GM04503 (cell line): ENCODE data around the gene INPP5F.

ENCODE experiments used
- DNase-seq: peaks from one replicate; pipeline ENCODE4 v3.0.0-alpha.2; 2012; ENCODE audit warnings: low read depth

INPP5F gene

DNA sequence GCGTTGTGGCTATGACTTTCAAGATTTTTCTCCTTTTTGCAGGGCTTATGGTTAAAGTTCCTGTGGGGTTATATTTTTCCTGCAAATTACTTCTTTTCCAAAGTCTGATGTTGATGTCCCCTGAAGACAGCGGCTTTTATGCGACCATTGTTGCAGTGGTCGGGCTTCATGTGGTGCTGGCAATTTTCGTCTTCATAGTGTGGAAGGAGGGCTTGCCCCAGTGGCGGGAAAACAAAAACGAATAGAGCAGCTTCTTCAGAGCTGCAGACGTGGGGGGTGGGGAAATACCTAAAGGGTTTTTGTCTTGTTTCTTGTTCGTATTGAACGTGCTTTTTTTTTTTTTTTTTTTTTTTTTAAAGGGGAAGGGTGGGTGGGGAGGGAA lies 93.0 kb downstream of the INPP5F start:
- no peak for DNase-seq

DNA sequence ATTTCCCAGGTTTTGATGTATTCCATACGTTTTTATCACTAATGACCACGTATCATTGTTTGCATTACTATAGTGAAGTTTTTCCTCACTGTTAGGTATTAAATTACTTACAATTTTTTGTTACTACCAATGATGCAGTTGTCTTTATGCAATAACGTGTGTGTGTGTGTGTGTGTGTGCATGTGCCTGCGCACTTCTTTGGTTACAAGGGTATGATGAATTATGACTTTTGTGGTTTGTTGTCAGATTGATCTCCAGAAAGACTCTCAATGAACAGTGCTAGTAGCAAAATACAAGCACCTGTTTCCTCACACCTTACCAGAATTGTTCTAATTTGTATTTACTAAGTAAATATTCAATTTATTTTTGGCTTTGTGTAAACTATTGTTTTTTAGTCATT lies 95.3 kb downstream of the INPP5F start:
- no peak for DNase-seq

GRCh38 chr10:119824299-119824698 lies 98.4 kb downstream of the INPP5F start:
- DNase-seq, result no peak

- no peak for DNase-seq
These were observed 100.9 kb downstream of the INPP5F start for GRCh38 chr10:119826771-119827170.

- DNase-seq, result no peak
These were observed 101.6 kb downstream of the INPP5F start for GRCh38 chr10:119827430-119827829.

GRCh38 chr10:119829429-119829828 lies 103.6 kb downstream of the INPP5F start:
- no peak for DNase-seq

- DNase-seq, result no peak
These were observed 105.0 kb downstream of the INPP5F start for GRCh38 chr10:119830851-119831250.

- no peak for DNase-seq
These were observed 105.8 kb downstream of the INPP5F start for GRCh38 chr10:119831656-119832055.

DNA sequence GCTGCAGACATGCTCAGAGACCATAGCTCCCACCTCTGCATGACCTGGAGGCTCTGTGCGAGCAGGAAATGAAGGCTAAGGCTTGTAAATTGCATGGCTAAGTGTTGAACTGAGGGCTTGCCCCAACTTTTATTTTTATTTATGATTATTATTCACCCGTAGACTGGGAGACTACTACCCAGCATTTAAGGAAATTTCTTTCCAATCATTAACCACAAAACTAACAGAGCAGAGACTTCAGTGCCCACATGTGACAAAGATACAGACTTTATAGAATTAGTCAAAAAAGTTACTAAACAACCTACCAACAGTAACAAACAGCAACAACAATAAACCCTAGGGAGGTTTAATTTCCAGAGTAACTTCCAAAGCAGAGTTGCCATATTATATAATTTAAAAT lies 107.1 kb downstream of the INPP5F start:
- no peak for DNase-seq

DNA sequence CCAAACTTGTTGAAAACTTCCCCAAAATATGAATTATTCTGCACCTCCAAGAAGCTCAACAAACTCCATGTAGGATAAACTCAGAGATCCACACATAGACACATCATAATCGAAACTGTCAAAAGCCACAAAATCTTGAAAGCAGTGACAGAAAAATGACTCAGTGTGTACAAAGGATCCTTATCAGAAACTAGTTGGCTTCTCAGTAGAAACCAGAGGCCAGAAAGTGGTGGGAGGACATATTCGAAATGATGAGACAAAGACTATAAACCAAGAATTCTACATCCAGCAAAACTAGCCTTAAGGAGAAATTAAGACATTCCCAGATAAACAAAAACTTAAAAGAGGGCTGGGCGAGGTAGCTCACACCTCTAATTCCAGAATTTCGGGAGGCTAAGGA lies 108.3 kb downstream of the INPP5F start:
- DNase-seq, result no peak

- no peak for DNase-seq
These were observed 119.8 kb downstream of the INPP5F start for GRCh38 chr10:119845656-119846055.

GRCh38 chr10:119849031-119849789 lies 123.4 kb downstream of the INPP5F start:
- peak; percentile 47 for DNase-seq

GRCh38 chr10:119849944-119850343 lies 124.1 kb downstream of the INPP5F start:
- DNase-seq, result no peak

GRCh38 chr10:119852277-119852676 lies 126.4 kb downstream of the INPP5F start:
- no peak for DNase-seq

GRCh38 chr10:119852822-119853221 lies 127.0 kb downstream of the INPP5F start:
- no peak for DNase-seq

- no peak for DNase-seq
These were observed 127.7 kb downstream of the INPP5F start for GRCh38 chr10:119853574-119853973.

DNA sequence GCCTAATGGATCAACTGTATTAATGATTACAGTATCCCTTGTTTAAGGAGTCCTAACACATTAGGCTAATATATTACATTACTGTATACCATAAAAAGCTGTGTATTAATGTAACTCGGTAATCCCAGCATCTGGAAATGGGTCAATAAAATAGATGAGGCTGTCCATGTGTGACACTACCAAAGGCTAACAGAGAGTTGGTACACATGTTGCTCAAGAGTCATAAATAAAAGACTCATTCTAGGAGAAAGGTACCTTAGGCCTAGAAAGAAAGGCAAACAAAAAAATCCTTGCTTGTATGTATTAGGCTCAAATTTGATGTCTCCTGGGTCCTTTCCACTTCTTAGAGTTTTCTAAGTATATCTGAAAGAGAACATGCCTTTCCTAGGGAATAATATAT lies 132.2 kb downstream of the INPP5F start:
- DNase-seq, result no peak

DNA sequence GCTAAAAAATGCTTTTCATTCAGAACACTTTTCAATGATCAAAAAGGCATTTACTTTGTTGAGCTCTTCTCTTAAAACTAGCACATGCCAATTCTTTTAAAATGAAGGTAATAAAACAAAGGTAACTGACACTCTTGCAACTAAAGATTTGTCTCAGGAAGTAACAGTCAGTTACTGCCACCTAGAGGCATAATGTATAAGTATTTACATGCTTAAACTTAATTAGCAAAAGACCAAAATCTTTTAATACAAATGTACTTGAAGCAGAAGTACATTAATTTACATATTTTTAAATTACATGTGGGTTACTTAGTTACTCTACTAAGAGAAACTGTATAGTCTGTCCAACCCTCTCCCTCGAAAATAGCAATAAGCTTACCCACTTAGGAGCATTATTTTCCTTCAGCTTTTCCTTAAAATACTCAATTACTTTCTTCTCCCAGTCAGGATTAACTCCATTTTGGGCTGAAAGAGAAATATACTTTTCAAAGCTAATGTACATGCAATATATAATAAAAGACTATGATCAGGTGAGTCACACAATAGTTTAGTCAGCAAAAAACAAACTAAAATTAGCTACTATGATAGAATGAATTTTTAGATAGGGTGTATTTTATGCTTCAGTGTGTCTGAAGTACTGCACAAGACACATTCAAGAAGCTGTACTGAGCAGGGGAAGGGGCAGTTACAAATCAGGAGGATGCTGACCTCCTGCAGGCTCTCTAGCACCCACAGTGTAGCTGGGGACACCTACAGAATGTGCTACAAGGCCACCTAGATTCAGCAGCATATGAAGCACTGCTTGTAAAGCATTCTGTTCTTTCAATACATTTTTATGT lies 133.8 kb downstream of the INPP5F start:
- DNase-seq, result no peak

- DNase-seq, result no peak
These were observed 135.2 kb downstream of the INPP5F start for GRCh38 chr10:119860866-119861607.

- no peak for DNase-seq
These were observed 136.7 kb downstream of the INPP5F start for GRCh38 chr10:119862524-119862923.

- no peak for DNase-seq
These were observed 138.2 kb downstream of the INPP5F start for GRCh38 chr10:119863951-119864565.

DNA sequence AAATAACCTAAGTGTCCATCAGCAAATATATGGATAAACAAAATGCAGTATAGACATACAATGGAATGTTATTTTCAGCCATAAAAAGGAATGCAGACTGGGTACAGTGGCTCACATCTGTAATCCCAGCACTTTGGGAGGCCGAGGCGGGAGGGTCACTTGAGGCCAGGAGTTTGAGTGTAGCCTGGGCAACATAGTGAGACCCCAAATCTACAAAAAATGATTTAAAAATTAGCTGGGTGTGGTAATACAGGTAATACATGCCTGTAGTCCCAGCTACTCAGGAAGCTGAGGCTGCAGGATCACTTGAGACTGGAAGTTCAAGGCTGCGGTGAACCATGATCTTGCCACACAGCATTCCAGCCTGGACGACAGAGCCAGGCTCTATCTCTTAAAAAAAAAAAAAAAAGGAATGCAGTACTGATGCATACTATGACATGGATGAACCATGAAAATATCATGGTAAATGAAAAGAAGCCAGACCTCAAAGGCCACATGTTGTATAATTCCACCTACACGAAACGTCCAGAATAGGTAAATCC lies 139.9 kb downstream of the INPP5F start:
- no peak for DNase-seq
